GM12878 (cell line): ENCODE data around the gene AJUBA. TPM values are rescaled to one million over a fixed set of nuclear protein-coding genes. Genes with fewer than 3 reads are reported as not detected.

Experiments
- ATAC-seq: fragments of 200-7000 bp; cut with Tn5 transposase; 3 replicates; pipeline ENCODE4 v1.9.1; 2020; ENCODE audit warnings: mild to moderate bottlenecking, moderate library complexity
- BruUV-seq: library from RNA; stranded (reverse); fragments of 400-500 nt; replicated peaks from 2 replicates; lab custom pipeline; 2021; lab: Mats Ljungman, UMichigan
- CTCF ChIA-PET: fragments of 300-600 bp; sonication (Branson Sonifier 250); formaldehyde crosslinking; extraction: SDS; loops from one replicate; lab custom pipeline; 2021; ENCODE audit warnings: inconsistent platforms; lab: Yijun Ruan, JAX
- POLR2A ChIA-PET: fragments of 350-600 bp; formaldehyde crosslinking; extraction: SDS; loops from one replicate; lab custom pipeline; 2021; ENCODE audit warnings: inconsistent platforms; lab: Charles Lee
- RAD21 ChIA-PET: fragments of 300-600 bp; sonication (Branson Sonifier 250); formaldehyde crosslinking; loops from one replicate; lab custom pipeline; 2023; ENCODE audit warnings: antibody characterized with exemption; ENCODE audit not compliant: unreplicated experiment; lab: Charles Lee
- SMC1A ChIA-PET: fragments of 300-600 bp; sonication (Branson Sonifier 250); formaldehyde crosslinking; loops from one replicate; lab custom pipeline; 2023; ENCODE audit not compliant: unreplicated experiment, uncharacterized antibody; lab: Charles Lee
- DNase-seq: peaks from one replicate; pipeline ENCODE4 v3.0.0-alpha.2; 2011; ENCODE audit warnings: low read depth, low spot score
- FAIRE-seq: peaks from 3 replicates; lab custom pipeline; 2011; peaks lifted over from hg19 to GRCh38; lab: Jason Lieb, UNC
- H2AFZ ChIP-seq: 2 replicates; pipeline ENCODE4 v1.6.0; 2011; ENCODE audit warnings: low read depth, low read length, control low read depth; ENCODE audit not compliant: control insufficient read depth
- H3K27ac ChIP-seq: 2 replicates; pipeline ENCODE4 v1.5.1; 2011; ENCODE audit warnings: control low read depth; ENCODE audit not compliant: control insufficient read depth, insufficient read depth
- H3K27me3 ChIP-seq, 2 experiments: replicated peaks in 1 of 2; 2 replicates each; pipeline versions ENCODE4 v1.6.0 to v1.6.1; 2011; ENCODE audit warnings: low read length in 1 of 2; ENCODE audit not compliant: control insufficient read depth in 2 of 2, insufficient read depth in 2 of 2
- H3K36me3 ChIP-seq, 2 experiments: 2 replicates each; pipeline ENCODE4 v1.5.1; 2011; ENCODE audit warnings: low read length in 1 of 2; ENCODE audit not compliant: control insufficient read depth in 2 of 2, insufficient read depth in 2 of 2
- H3K4me1 ChIP-seq: 2 replicates; pipeline ENCODE4 v1.6.1; 2011; ENCODE audit warnings: mild to moderate bottlenecking, low read length, moderate library complexity, mixed read lengths; ENCODE audit not compliant: control insufficient read depth, insufficient read depth
- H3K4me2 ChIP-seq: 2 replicates; pipeline ENCODE4 v1.6.0; 2011; ENCODE audit warnings: control low read depth; ENCODE audit not compliant: control insufficient read depth, insufficient read depth
- H3K4me3 ChIP-seq: fragments of 200-600 bp; sonication (generic); 2 replicates; pipeline ENCODE4 v1.5.1; 2016
- H3K79me2 ChIP-seq: 2 replicates; pipeline ENCODE4 v1.6.0; 2011; ENCODE audit warnings: low read length; ENCODE audit not compliant: control insufficient read depth, insufficient read depth
- H3K9ac ChIP-seq: 2 replicates; pipeline ENCODE4 v1.8.0; 2011; ENCODE audit warnings: low read length, control low read depth, mixed read lengths; ENCODE audit not compliant: control insufficient read depth, insufficient read depth
- H3K9me3 ChIP-seq: replicated peaks from 3 replicates; pipeline ENCODE4 v1.5.1; 2011; ENCODE audit warnings: mild to moderate bottlenecking, low read length; ENCODE audit not compliant: control insufficient read depth, insufficient read depth
- H4K20me1 ChIP-seq: 2 replicates; pipeline ENCODE4 v1.6.0; 2011; ENCODE audit not compliant: control insufficient read depth, insufficient read depth
- ASH2L ChIP-seq: fragments of 300-600, 200-600 bp; sonication (generic); IDR thresholded peaks from 2 replicates; pipeline ENCODE4 v1.6.1; 2017; ENCODE audit warnings: low read depth, mild to moderate bottlenecking, borderline replicate concordance
- NFXL1 ChIP-seq: fragments of 450-650 bp; IDR thresholded peaks from 2 replicates; pipeline ENCODE4 v1.6.1; 2017; ENCODE audit warnings: antibody characterized with exemption, mild to moderate bottlenecking, borderline replicate concordance
- PAX8 ChIP-seq: fragments of 450-650 bp; IDR thresholded peaks from 2 replicates; pipeline ENCODE4 v1.6.1; 2017; ENCODE audit warnings: mild to moderate bottlenecking, moderate library complexity
- PKNOX1 ChIP-seq: fragments of 450-650 bp; IDR thresholded peaks from 2 replicates; pipeline ENCODE4 v1.6.1; 2016; ENCODE audit warnings: mild to moderate bottlenecking
- RB1 ChIP-seq: fragments of 450-650 bp; formaldehyde crosslinking; IDR thresholded peaks from 2 replicates; pipeline ENCODE4 v1.6.1; 2017; ENCODE audit warnings: mild to moderate bottlenecking, borderline replicate concordance
- STAT1 ChIP-seq: fragments of 450-650 bp; conservative IDR thresholded peaks from 2 replicates; pipeline ENCODE4 v1.6.1; 2014; ENCODE audit warnings: antibody characterized with exemption, mild to moderate bottlenecking
- TCF3 ChIP-seq: IDR thresholded peaks from 2 replicates; pipeline ENCODE4 v1.6.1; 2012; ENCODE audit warnings: low read depth, mild to moderate bottlenecking, low read length, borderline replicate concordance; ENCODE audit not compliant: insufficient read depth
- WGBS: methylation state at CpG from one replicate; pipeline ENCODE4 v1.1.6; 2016; ENCODE audit warnings: low lambda C conversion rate; ENCODE audit not compliant: insufficient replicate concordance, insufficient coverage; ENCODE audit errors: missing lambda C conversion rate; 5-methylcytosine and 5-hydroxymethylcytosine counted together
- in situ Hi-C: fragments of 300-500 bp; cut with MboI; formaldehyde crosslinking; loops from 9 replicates; pipeline ENCODE4 v1.14.3; 2018; ENCODE audit warnings: mixed read lengths
- intact Hi-C: fragments of 100-400 bp; cut with micrococcal nuclease; formaldehyde crosslinking; loops from one replicate; pipeline ENCODE4 v1.14.2; 2022; ENCODE audit not compliant: unreplicated experiment
- polyA plus RNA-seq, 11 experiments: library from polyadenylated mRNA; depleted of rRNA in 4 of 11; unstranded in 6 of 11; stranded (reverse) in 5 of 11; fragments of >200 nt; fragmentation: Nextera tagmentation in 4 of 11; fragmentation: Illumina TruSeq in 1 of 11; extraction: Ambion mirVana in 4 of 11; extraction: Trizol in 1 of 11; gene quantifications; 1 replicate in 1 of 11; 2 replicates in 10 of 11; pipeline versions ENCODE4 v1.2.1 to v1.2.3, GENCODE V29; 2011 to 2016; ENCODE audit warnings: inconsistent platforms in 2 of 11, missing spikeins in 2 of 11, low read depth in 1 of 11
- total RNA-seq, 4 experiments: library from RNA; depleted of rRNA in 3 of 4; stranded (reverse); fragments of >200 nt in 3 of 4; fragmentation: Illumina TruSeq in 1 of 4; extraction: Trizol in 1 of 4; gene quantifications; 2 replicates each; pipeline versions ENCODE4 v1.2.1 to v1.2.3, GENCODE V29; 2013 to 2021

Gene AJUBA
- total and polyA plus RNA-seq, 10 of the 15 experiments (the other 5 are each of a cell fraction or from before 2014, with no cell fraction given): 0.03 to 18.1 (median 0.36) TPM; not detected in 1

GRCh38 chr14:23024612-23025075 lies 42.3 kb upstream of the AJUBA start:
- no TSS peak for BruUV-seq
- SMC1A ChIA-PET: interaction anchor here (0.6 to 3.4 kb wide), 8 partner anchors 10 to 65 kb away, joined by 3 to 10 read pairs (median 4); no protein-coding TSS in a partner anchor
- CTCF ChIA-PET: interaction anchor here (0.8 to 5.5 kb wide), 10 partner anchors 12 to 68 kb away, joined by 3 to 43 read pairs (median 4); partner anchors contain the start of genes CDH24 and HAUS4

DNA sequence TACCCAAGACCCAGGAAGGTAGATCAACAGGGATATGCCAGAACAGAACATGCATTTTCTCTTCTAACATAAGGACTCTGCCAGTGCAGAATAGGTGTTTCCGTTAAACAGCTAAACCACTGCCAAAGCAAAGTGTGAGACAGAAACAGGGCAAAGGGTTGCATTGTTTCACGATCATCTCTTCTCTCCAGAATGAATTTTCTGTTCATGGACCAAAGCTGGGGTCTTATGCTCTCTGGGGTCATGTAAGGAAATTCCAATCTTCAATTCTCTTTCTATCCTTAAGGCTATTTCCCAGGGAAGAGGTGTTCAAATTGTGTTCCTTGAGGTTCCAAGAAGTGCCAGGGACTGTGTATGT lies 41.4 kb upstream of the AJUBA start:
- in situ Hi-C loops: no loop called here
- no peaks in the 10 kb centered on the region for H4K20me1 ChIP-seq
- no peaks in the 10 kb centered on the region for H3K79me2 ChIP-seq

More at GRCh38 chr14:23024612-23025075, 42.3 kb upstream of the AJUBA start:
- in situ Hi-C loops (no loop called here), intact Hi-C loops (no loop called here)
- DNase-seq (no peak), FAIRE-seq (no peak)
- H3K79me2 ChIP-seq: no peaks in the 10 kb centered on the region
- no peak overlapping the region for H2AFZ ChIP-seq
- H3K4me1 ChIP-seq: no peaks in the 10 kb centered on the region
- H3K27me3 ChIP-seq: no peaks in the 10 kb centered on the region
- H3K9me3 ChIP-seq: no peaks in the 10 kb centered on the region
- 80% methylated on average over 7 of the region's 7 CpGs for WGBS
- peaks cover 5 to 32% of the 10 kb centered on the region in 2 experiments for H3K36me3 ChIP-seq
- H3K4me3 ChIP-seq: no peak overlapping the region
- H3K27ac ChIP-seq: no peak overlapping the region
- TF ChIP-seq ASH2L: no peak
- TF ChIP-seq PKNOX1: peak; percentile 25; the same call in 1 of the 2 replicates
- no peak for TF ChIP-seq TCF3
- TF ChIP-seq, all 136 proteins: peak for 1
- ATAC-seq: peak; percentile 35; the same call in 2 of the 3 replicates
- ChIA-PET RAD21 (interaction anchor here (0.6 to 1.6 kb wide), 4 partner anchors 15 to 175 kb away, joined by 3 to 5 read pairs (median 3); no protein-coding TSS in a partner anchor), POLR2A (interaction anchor here (0.7 to 2.2 kb wide), 4 partner anchors 9 to 30 kb away, joined by 3 to 6 read pairs (median 3); no protein-coding TSS in a partner anchor)
- H3K9ac ChIP-seq: no peak overlapping the region
- no peaks in the 10 kb centered on the region for H4K20me1 ChIP-seq
- H3K4me2 ChIP-seq: no peak overlapping the region

More for the DNA sequence above, 41.4 kb upstream of the AJUBA start:
- Histone ChIP-seq H3K27ac (no peak overlapping the region), H3K9ac (no peak overlapping the region), H3K4me1 (no peaks in the 10 kb centered on the region), H3K4me3 (no peak overlapping the region), H3K27me3 (no peaks in the 10 kb centered on the region), H3K9me3 (no peaks in the 10 kb centered on the region), H3K36me3 (peaks cover 5 to 25% of the 10 kb centered on the region in 2 experiments), H3K4me2 (no peak overlapping the region), H2AFZ (no peak overlapping the region)
- intact Hi-C loops: no loop called here
- DNase-seq: no peak
- 98% methylated on average over 2 of the region's 2 CpGs for WGBS
- CTCF ChIA-PET: interaction anchor here (1.3 to 5.5 kb wide), 6 partner anchors 11 to 51 kb away, joined by 4 to 43 read pairs (median 8); partner anchors contain the start of gene CDH24
- POLR2A ChIA-PET: interaction anchor here (0.7 to 1.4 kb wide), 3 partner anchors 8 to 29 kb away, joined by 3 read pairs; no protein-coding TSS in a partner anchor
- no peak for ATAC-seq
- SMC1A ChIA-PET: interaction anchor here (0.5 to 3.4 kb wide), 4 partner anchors 9 to 1566 kb away, joined by 3 to 10 read pairs (median 5); no protein-coding TSS in a partner anchor
- RAD21 ChIA-PET: interaction anchor here (1.6 kb wide), 1 partner anchor 37 kb away, joined by 5 read pairs; no protein-coding TSS in a partner anchor
- FAIRE-seq: no peak
- no TSS peak for BruUV-seq
- TF ChIP-seq RB1 (no peak), STAT1 (no peak), NFXL1 (no peak), PAX8 (no peak)
